K562 (cell line): ENCODE data around the gene PPP1R14C. TPM values are rescaled to one million over a fixed set of nuclear protein-coding genes. Genes with fewer than 3 reads are reported as not detected.
A peak's percentile ranks its signal among the peaks of the same experiment; 100 is the strongest.

ENCODE experiments used
- ATAC-seq: fragments of 200-7000 bp; cut with Tn5 transposase; 3 replicates; pipeline ENCODE4 v1.9.1; 2020; ENCODE audit warnings: moderate library complexity
- BruUV-seq: library from RNA; stranded (reverse); fragments of 400-500 nt; replicated peaks from 2 replicates; lab custom pipeline; 2021; lab: Mats Ljungman, UMichigan
- CTCF ChIA-PET: fragments of 300-600 bp; formaldehyde crosslinking; extraction: SDS; loops from one replicate; lab custom pipeline; 2021; ENCODE audit warnings: low intra/inter-chr PET ratio; lab: Yijun Ruan, JAX
- POLR2A ChIA-PET: fragments of 300-600, 350-650 bp; sonication (Branson Sonifier 250); formaldehyde crosslinking; extraction: SDS; loops from one replicate; lab custom pipeline; 2021; ENCODE audit warnings: antibody characterized with exemption, inconsistent platforms; lab: Yijun Ruan, JAX
- DNase-seq, 4 experiments: peaks; one replicate each; pipeline versions ENCODE4 v3.0.0 to v3.0.0-alpha.2; 2011 to 2018; ENCODE audit warnings: low spot score in 3 of 4, mixed read lengths in 3 of 4; ENCODE audit errors: extremely low read depth in 1 of 4
- FAIRE-seq: peaks from 2 replicates; lab custom pipeline; 2011; peaks lifted over from hg19 to GRCh38; lab: Jason Lieb, UNC
- H2AFZ ChIP-seq: 2 replicates; pipeline ENCODE4 v1.6.0; 2011; ENCODE audit warnings: low read depth, low read length, control low read depth, inconsistent platforms
- H3K27ac ChIP-seq: fragments of 200-600 bp; 3 replicates; pipeline ENCODE4 v1.8.0; 2011; ENCODE audit warnings: low read depth, mild to moderate bottlenecking, control low read depth, inconsistent platforms, low read length, moderate library complexity, mixed read lengths; ENCODE audit errors: extremely low read depth
- H3K27me3 ChIP-seq, 2 experiments: fragments of 300-600 bp in 1 of 2; 2 replicates in 1 of 2; 3 replicates in 1 of 2; pipeline versions ENCODE4 v1.6.0 to v1.8.0; 2011; ENCODE audit warnings: inconsistent platforms in 2 of 2, low read length in 2 of 2, mild to moderate bottlenecking in 1 of 2, mixed read lengths in 1 of 2, moderate library complexity in 1 of 2; ENCODE audit not compliant: control insufficient read depth in 2 of 2, insufficient read depth in 2 of 2
- H3K36me3 ChIP-seq: fragments of 300-600 bp; 3 replicates; pipeline ENCODE4 v1.8.0; 2011; ENCODE audit warnings: mild to moderate bottlenecking, low read length, inconsistent platforms; ENCODE audit not compliant: control insufficient read depth, insufficient read depth
- H3K4me1 ChIP-seq, 2 experiments: fragments of 200-600 bp in 1 of 2; replicated peaks in 1 of 2; 2 replicates in 1 of 2; 3 replicates in 1 of 2; pipeline versions ENCODE4 v1.5.1 to v1.8.0; 2011; ENCODE audit warnings: inconsistent platforms in 2 of 2, low read length in 2 of 2, mild to moderate bottlenecking in 1 of 2, mixed read lengths in 1 of 2, moderate library complexity in 1 of 2; ENCODE audit not compliant: control insufficient read depth in 2 of 2, insufficient read depth in 2 of 2
- H3K4me2 ChIP-seq: 2 replicates; pipeline ENCODE4 v1.6.1; 2011; ENCODE audit warnings: low read length, control low read depth, inconsistent platforms, mixed read lengths; ENCODE audit not compliant: insufficient read depth
- H3K4me3 ChIP-seq: fragments of 200-600 bp; sonication (generic), shearing (Covaris generic); 2 replicates; pipeline ENCODE4 v1.5.1; 2016; ENCODE audit warnings: control low read depth, inconsistent platforms
- H3K79me2 ChIP-seq: fragments of 200-600 bp; 3 replicates; pipeline ENCODE4 v1.8.0; 2011; ENCODE audit warnings: low read length, inconsistent platforms; ENCODE audit not compliant: control insufficient read depth, insufficient read depth
- H3K9ac ChIP-seq, 2 experiments: 2 replicates each; pipeline versions ENCODE4 v1.6.0 to v1.6.1; 2011; ENCODE audit warnings: low read depth in 2 of 2, low read length in 2 of 2, control low read depth in 1 of 2, inconsistent platforms in 1 of 2, mild to moderate bottlenecking in 1 of 2, mixed read lengths in 1 of 2; ENCODE audit not compliant: insufficient read depth in 1 of 2
- H3K9me1 ChIP-seq: one replicate; pipeline ENCODE4 v1.6.0; 2011; ENCODE audit warnings: inconsistent platforms, mild to moderate bottlenecking, low read length, moderate library complexity; ENCODE audit not compliant: control insufficient read depth, insufficient read depth
- H3K9me3 ChIP-seq: replicated peaks from 2 replicates; pipeline ENCODE4 v1.5.1; 2011; ENCODE audit warnings: low read depth, low read length, inconsistent platforms; ENCODE audit not compliant: control insufficient read depth, insufficient read depth
- H4K20me1 ChIP-seq: replicated peaks from 2 replicates; pipeline ENCODE4 v1.6.1; 2011; ENCODE audit warnings: low read length, inconsistent platforms, mixed read lengths; ENCODE audit not compliant: control insufficient read depth, insufficient read depth
- CAMTA2 ChIP-seq: fragments of 250-450 bp; sonication (Bioruptor Pico); conservative IDR thresholded peaks from 2 replicates; pipeline ENCODE4 v1.5.1; 2022
- ETV1 ChIP-seq: fragments of 450-650 bp; conservative IDR thresholded peaks from 2 replicates; pipeline ENCODE4 v1.6.1; 2016; ENCODE audit warnings: missing genetic modification characterization, control low read depth, low read depth, missing compliant biosample characterization
- KAT2B ChIP-seq: IDR thresholded peaks from one replicate; pipeline ENCODE4 v1.6.1; 2012; ENCODE audit warnings: low read depth, mild to moderate bottlenecking, control low read depth, inconsistent platforms, low read length, moderate library complexity
- PHTF2 ChIP-seq: fragments of 250-450 bp; sonication (Bioruptor Pico); IDR thresholded peaks from 2 replicates; pipeline ENCODE4 v1.5.0; 2021; ENCODE audit warnings: mild to moderate bottlenecking
- RAD21 ChIP-seq, 2 experiments: fragments of 250-450 bp in 1 of 2; fragments of 450-650 bp in 1 of 2; sonication (Bioruptor Pico) in 1 of 2; formaldehyde crosslinking in 1 of 2; IDR thresholded peaks in 1 of 2; conservative IDR thresholded peaks in 1 of 2; 2 replicates each; pipeline versions ENCODE4 v1.4.0 to v1.8.0; 2020 to 2022; ENCODE audit warnings: mild to moderate bottlenecking in 2 of 2, moderate library complexity in 1 of 2
- SIN3B ChIP-seq: fragments of 450-650 bp; IDR thresholded peaks from 2 replicates; pipeline ENCODE4 v1.6.1; 2017; ENCODE audit warnings: low read depth, mild to moderate bottlenecking, moderate library complexity
- ZNF274 ChIP-seq: IDR thresholded peaks from 2 replicates; pipeline ENCODE4 v1.6.1; 2011; ENCODE audit warnings: low read depth, mild to moderate bottlenecking, low read length, moderate library complexity, borderline replicate concordance
- WGBS: fragments of 100-300 bp; shearing (Covaris generic); methylation state at CpG from one replicate; pipeline ENCODE4 v1.1.6; 2016; ENCODE audit warnings: low coverage, mixed read lengths; ENCODE audit not compliant: insufficient coverage; ENCODE audit errors: missing lambda C conversion rate; 5-methylcytosine and 5-hydroxymethylcytosine counted together
- in situ Hi-C: fragments of 300-500 bp; cut with MboI; formaldehyde crosslinking; loops from 4 replicates; pipeline ENCODE4 v1.15.0; 2018; ENCODE audit warnings: inconsistent platforms, mixed read lengths
- intact Hi-C: fragments of 100-400 bp; cut with micrococcal nuclease; formaldehyde crosslinking; loops from 2 replicates; pipeline ENCODE4 v1.14.2; 2022
- polyA plus RNA-seq, 8 experiments: library from polyadenylated mRNA; depleted of rRNA in 4 of 8; stranded (reverse) in 5 of 8; unstranded in 3 of 8; fragments of >200 nt; fragmentation: Nextera tagmentation in 2 of 8; fragmentation: Illumina TruSeq in 1 of 8; extraction: Ambion mirVana in 2 of 8; extraction: Trizol in 1 of 8; gene quantifications; 2 replicates each; pipeline versions ENCODE4 v1.2.1 to v1.2.3, GENCODE V29; 2011 to 2014; ENCODE audit warnings: inconsistent platforms in 1 of 8, missing spikeins in 1 of 8
- total RNA-seq, 7 experiments: library from RNA; depleted of rRNA in 6 of 7; stranded (reverse); fragments of >200 nt in 6 of 7; fragmentation: Illumina TruSeq in 2 of 7; extraction: Trizol in 2 of 7; gene quantifications; 2 replicates each; pipeline versions ENCODE4 v1.2.1 to v1.2.3, GENCODE V29; 2011 to 2021; ENCODE audit warnings: low replicate concordance in 1 of 7
- TF ChIP-seq, protein P1 (sequence below): sonication (generic); formaldehyde crosslinking; IDR thresholded peaks from 2 replicates; pipeline ENCODE4 v1.8.1; 2023; ENCODE audit warnings: mild to moderate bottlenecking, missing genetic modification reagents

PPP1R14C gene
- total and polyA plus RNA-seq, 9 of the 15 experiments (the other 6 are each of a cell fraction or from before 2014, with no cell fraction given): 4.5 to 16.6 (median 11.9) TPM

DNA sequence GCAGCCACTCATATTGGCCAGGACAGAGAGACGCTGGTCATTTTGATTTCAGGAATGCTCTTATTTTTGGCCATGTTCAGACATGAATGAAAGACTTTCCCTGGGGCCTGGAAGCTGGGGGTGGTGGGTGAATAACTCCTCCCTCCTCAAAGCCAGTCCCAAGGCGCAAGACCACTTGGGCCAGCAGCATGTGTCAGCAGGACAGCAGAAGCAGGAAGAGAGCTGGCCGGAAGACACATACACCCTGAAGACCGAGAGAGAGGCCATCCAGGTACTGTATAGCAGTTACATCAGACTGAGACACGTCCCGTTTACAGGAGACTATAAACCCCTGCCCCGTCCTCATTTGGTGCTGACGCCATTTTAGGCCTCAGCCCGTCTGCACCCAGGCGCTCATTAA is 44.7 kb upstream of the PPP1R14C start:
- peak overlapping the region; percentile 10 for H3K4me2 ChIP-seq
- no peak for FAIRE-seq
- no peaks in the 10 kb centered on the region for H3K9me3 ChIP-seq
- intact Hi-C loops: no loop called here
- TF ChIP-seq RAD21 (CRISPR knock-in tag; conservative IDR thresholded peaks at IDR 0.05 in 1 of 2, IDR thresholded peaks at IDR 0.05 in 1 of 2): no peak
- no peak for TF ChIP-seq KAT2B
- TF ChIP-seq, protein P1, sequence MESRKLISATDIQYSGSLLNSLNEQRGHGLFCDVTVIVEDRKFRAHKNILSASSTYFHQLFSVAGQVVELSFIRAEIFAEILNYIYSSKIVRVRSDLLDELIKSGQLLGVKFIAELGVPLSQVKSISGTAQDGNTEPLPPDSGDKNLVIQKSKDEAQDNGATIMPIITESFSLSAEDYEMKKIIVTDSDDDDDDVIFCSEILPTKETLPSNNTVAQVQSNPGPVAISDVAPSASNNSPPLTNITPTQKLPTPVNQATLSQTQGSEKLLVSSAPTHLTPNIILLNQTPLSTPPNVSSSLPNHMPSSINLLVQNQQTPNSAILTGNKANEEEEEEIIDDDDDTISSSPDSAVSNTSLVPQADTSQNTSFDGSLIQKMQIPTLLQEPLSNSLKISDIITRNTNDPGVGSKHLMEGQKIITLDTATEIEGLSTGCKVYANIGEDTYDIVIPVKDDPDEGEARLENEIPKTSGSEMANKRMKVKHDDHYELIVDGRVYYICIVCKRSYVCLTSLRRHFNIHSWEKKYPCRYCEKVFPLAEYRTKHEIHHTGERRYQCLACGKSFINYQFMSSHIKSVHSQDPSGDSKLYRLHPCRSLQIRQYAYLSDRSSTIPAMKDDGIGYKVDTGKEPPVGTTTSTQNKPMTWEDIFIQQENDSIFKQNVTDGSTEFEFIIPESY (CRISPR knock-in tag): no peak
- TF ChIP-seq PHTF2 (CRISPR knock-in tag): no peak
- no peak for TF ChIP-seq ETV1 (tag)
- no peak for TF ChIP-seq ZNF274
- TF ChIP-seq SIN3B: no peak
- TF ChIP-seq CAMTA2: no peak
- 0 out of 2 replicates have a peak, but pooled peaks cover 2% of the 10 kb centered on the region for H4K20me1 ChIP-seq
- peaks cover 55 to 62% of the 10 kb centered on the region in 2 experiments for H3K27me3 ChIP-seq
- no peak overlapping the region for H3K27ac ChIP-seq
- no peak for ATAC-seq
- in situ Hi-C loops: no loop called here
- 21% methylated on average over 10 of the region's 10 CpGs for WGBS
- H2AFZ ChIP-seq: no peak overlapping the region
- H3K4me3 ChIP-seq: no peak overlapping the region
- no peaks in the 10 kb centered on the region for H3K9me1 ChIP-seq
- no peaks in the 10 kb centered on the region for H3K36me3 ChIP-seq
- H3K79me2 ChIP-seq: no peaks in the 10 kb centered on the region
- CTCF ChIA-PET: no interaction called here
- no peak for DNase-seq
- H3K9ac ChIP-seq: no peak overlapping the region
- no TSS peak for BruUV-seq
- H3K4me1 ChIP-seq: peaks cover 0 to 3% of the 10 kb centered on the region in 2 experiments; a peak in 1 of 5 replicates
- POLR2A ChIA-PET: no interaction called here
